GM06990 (cell line): ENCODE data around the gene SPAG7.

Source experiments
- DNase-seq: peaks from one replicate; pipeline ENCODE4 v3.0.0-alpha.2; 2011; ENCODE audit not compliant: insufficient read length; ENCODE audit errors: extremely low read depth
- H3K27me3 ChIP-seq: replicated peaks from 2 replicates; pipeline ENCODE4 v1.6.0; 2011; ENCODE audit warnings: low read length; ENCODE audit not compliant: control insufficient read depth, insufficient read depth
- H3K36me3 ChIP-seq: 2 replicates; pipeline ENCODE4 v1.5.1; 2011; ENCODE audit warnings: low read length; ENCODE audit not compliant: control insufficient read depth, insufficient read depth
- H3K4me3 ChIP-seq: replicated peaks from 2 replicates; pipeline ENCODE4 v1.5.1; 2011; ENCODE audit warnings: low read depth, mild to moderate bottlenecking, control low read depth, low read length
- CTCF ChIP-seq: IDR thresholded peaks from 2 replicates; pipeline ENCODE4 v1.5.1; 2011; ENCODE audit warnings: low read length, control low read depth, mild to moderate bottlenecking, inconsistent platforms; ENCODE audit not compliant: insufficient read depth, poor library complexity, severe bottlenecking

The SPAG7 gene

GRCh38 chr17:4950075-4950745 is 17.4 kb downstream of the SPAG7 start:
- Histone ChIP-seq H3K4me3 (peak overlapping the region; percentile 100), H3K36me3 (peaks cover 16% of the 10 kb centered on the region), H3K27me3 (no peaks in the 10 kb centered on the region)
- TF ChIP-seq CTCF, result no peak
- DNase-seq, result no peak

GRCh38 chr17:4949321-4950074 is 18.1 kb downstream of the SPAG7 start:
- peak; percentile 91 for DNase-seq
- Histone ChIP-seq H3K4me3 (peak overlapping the region; percentile 100), H3K36me3 (peaks cover 20% of the 10 kb centered on the region), H3K27me3 (no peaks in the 10 kb centered on the region)
- no peak for TF ChIP-seq CTCF

- DNase-seq, result peak; percentile 94
- Histone ChIP-seq H3K36me3 (peaks cover 21% of the 10 kb centered on the region), H3K4me3 (peak overlapping the region; percentile 100), H3K27me3 (no peaks in the 10 kb centered on the region)
- TF ChIP-seq CTCF, result no peak
Observed at GRCh38 chr17:4948931-4949320, 18.7 kb downstream of the SPAG7 start.

- Histone ChIP-seq H3K27me3 (no peaks in the 10 kb centered on the region), H3K4me3 (peak within 1 kb of the TSS; percentile 100), H3K36me3 (peaks cover 21% of the 10 kb centered on the region)
- peak; percentile 91 for DNase-seq
- no peak for TF ChIP-seq CTCF
Observed at GRCh38 chr17:4948166-4948930, 19.3 kb downstream of the SPAG7 start, which contains the start of gene PFN1. Gene PFN1, minus strand, starts transcription at chr17:4948530. Its CDS starts 136 bp downstream, at chr17:4948394.

- Histone ChIP-seq H3K27me3 (no peaks in the 10 kb centered on the region), H3K4me3 (peak overlapping the region; percentile 100), H3K36me3 (peaks cover 24% of the 10 kb centered on the region)
- no peak for TF ChIP-seq CTCF
- DNase-seq, result peak; percentile 83
Observed at GRCh38 chr17:4947411-4948165, 20.0 kb downstream of the SPAG7 start.
